PC-9 (cell line): ENCODE data around the gene DALRD3.

Source experiments
- EZH2 ChIP-seq: fragments of 200-600 bp; sonication (generic); IDR thresholded peaks from 2 replicates; pipeline ENCODE4 v1.8.0; 2017; ENCODE audit warnings: antibody characterized with exemption, low read depth
- TF ChIP-seq, protein P1 (sequence below): fragments of 200-600 bp; sonication (generic); conservative IDR thresholded peaks from 2 replicates; pipeline ENCODE4 v1.6.1; 2017; ENCODE audit warnings: mixed run types, antibody characterized with exemption, mild to moderate bottlenecking, moderate library complexity

DNA sequence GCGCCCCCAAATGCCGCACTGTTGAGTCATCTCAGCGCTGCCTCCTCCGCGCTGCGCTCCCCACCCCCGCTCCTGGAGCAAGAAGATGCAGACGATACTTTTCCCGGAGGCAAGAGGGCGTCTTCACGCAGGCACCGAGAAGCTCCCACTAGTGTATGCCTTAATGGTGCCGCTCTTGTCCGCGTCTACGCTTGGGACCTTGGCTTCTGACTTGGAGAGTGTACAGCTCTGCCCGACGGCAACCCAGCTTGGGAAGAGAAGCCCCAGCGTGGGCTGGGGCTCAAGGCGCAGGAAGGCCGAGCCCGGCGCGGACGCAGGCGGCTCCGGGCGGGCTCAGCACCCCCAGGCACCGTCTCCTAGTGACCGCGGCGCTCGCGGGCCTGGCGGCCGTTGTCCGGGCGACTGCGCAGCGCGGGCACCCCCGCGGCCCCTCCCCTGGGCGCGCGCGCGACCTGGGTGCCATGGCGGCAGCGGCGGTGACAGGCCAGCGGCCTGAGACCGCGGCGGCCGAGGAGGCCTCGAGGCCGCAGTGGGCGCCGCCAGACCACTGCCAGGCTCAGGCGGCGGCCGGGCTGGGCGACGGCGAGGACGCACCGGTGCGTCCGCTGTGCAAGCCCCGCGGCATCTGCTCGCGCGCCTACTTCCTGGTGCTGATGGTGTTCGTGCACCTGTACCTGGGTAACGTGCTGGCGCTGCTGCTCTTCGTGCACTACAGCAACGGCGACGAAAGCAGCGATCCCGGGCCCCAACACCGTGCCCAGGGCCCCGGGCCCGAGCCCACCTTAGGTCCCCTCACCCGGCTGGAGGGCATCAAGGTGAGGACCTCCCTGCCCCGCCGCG is 28.4 kb downstream of the DALRD3 start, which contains the start of gene P4HTM:
- TF ChIP-seq EZH2 = no peak
- TF ChIP-seq, protein P1, sequence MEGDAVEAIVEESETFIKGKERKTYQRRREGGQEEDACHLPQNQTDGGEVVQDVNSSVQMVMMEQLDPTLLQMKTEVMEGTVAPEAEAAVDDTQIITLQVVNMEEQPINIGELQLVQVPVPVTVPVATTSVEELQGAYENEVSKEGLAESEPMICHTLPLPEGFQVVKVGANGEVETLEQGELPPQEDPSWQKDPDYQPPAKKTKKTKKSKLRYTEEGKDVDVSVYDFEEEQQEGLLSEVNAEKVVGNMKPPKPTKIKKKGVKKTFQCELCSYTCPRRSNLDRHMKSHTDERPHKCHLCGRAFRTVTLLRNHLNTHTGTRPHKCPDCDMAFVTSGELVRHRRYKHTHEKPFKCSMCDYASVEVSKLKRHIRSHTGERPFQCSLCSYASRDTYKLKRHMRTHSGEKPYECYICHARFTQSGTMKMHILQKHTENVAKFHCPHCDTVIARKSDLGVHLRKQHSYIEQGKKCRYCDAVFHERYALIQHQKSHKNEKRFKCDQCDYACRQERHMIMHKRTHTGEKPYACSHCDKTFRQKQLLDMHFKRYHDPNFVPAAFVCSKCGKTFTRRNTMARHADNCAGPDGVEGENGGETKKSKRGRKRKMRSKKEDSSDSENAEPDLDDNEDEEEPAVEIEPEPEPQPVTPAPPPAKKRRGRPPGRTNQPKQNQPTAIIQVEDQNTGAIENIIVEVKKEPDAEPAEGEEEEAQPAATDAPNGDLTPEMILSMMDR = no peak; the same call in 1 of the 2 replicates
